ENCODE results near the gene TRIM2. TPM values are rescaled to one million over a fixed set of nuclear protein-coding genes. Genes with fewer than 3 reads are reported as not detected.
"Not testable (repeated sequence)": the region's sequence is repeated elsewhere in the genome, so short reads cannot be mapped to it uniquely, and the experiment has no call there.

TRIM2 gene
- total RNA-seq, 6 donors from 2014 or later: 17.6 to 45.1 (median 30.2) TPM

DNA sequence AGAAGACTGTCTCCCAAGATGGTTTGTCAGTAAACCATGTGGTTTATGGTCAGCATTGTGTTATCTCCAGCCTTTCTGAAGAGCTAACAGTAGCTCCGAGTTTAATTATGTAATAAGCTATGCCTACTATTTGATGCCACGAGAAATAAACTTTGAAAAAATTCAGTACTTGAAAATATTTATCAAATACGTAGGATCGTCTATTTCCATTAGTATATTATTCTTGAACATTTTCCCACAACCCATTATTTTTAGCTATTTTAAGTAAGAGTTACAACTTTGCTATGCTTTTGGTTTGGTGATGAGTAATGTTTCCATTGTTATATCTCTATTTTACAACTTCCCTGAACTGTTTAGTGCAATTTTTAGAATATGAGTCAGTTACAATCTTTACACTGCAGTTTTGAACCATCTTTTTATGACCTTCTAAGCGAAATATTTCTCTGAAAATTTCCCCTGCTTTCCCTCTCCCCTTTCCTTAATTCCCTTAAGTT, 44.5 kb upstream of the TRIM2 start:
- H3K4me1 ChIP-seq: no peaks in the 10 kb centered on the region
- no peaks in the 10 kb centered on the region for H3K27me3 ChIP-seq
- no peaks in the 10 kb centered on the region for H3K36me3 ChIP-seq
- ATAC-seq (ENCODE audit: low FRiP score in 2 of 2): no peak
- no peak for TF ChIP-seq POLR2A (IDR thresholded peaks at IDR 0.05)
- TF ChIP-seq, protein P1, sequence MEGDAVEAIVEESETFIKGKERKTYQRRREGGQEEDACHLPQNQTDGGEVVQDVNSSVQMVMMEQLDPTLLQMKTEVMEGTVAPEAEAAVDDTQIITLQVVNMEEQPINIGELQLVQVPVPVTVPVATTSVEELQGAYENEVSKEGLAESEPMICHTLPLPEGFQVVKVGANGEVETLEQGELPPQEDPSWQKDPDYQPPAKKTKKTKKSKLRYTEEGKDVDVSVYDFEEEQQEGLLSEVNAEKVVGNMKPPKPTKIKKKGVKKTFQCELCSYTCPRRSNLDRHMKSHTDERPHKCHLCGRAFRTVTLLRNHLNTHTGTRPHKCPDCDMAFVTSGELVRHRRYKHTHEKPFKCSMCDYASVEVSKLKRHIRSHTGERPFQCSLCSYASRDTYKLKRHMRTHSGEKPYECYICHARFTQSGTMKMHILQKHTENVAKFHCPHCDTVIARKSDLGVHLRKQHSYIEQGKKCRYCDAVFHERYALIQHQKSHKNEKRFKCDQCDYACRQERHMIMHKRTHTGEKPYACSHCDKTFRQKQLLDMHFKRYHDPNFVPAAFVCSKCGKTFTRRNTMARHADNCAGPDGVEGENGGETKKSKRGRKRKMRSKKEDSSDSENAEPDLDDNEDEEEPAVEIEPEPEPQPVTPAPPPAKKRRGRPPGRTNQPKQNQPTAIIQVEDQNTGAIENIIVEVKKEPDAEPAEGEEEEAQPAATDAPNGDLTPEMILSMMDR (IDR thresholded peaks at IDR 0.05): no peak
- TF ChIP-seq EP300 (IDR thresholded peaks at IDR 0.05): no peak
- TF ChIP-seq POLR2AphosphoS5 (IDR thresholded peaks at IDR 0.05): no peak
- no peaks in the 10 kb centered on the region for H3K9me3 ChIP-seq
- no peak overlapping the region for H3K4me3 ChIP-seq
- 65 to 74% methylated on average over 5 of the region's 5 CpGs for WGBS, 2 donors
- H3K27ac ChIP-seq: no peak overlapping the region
- no peak for DNase-seq

DNA sequence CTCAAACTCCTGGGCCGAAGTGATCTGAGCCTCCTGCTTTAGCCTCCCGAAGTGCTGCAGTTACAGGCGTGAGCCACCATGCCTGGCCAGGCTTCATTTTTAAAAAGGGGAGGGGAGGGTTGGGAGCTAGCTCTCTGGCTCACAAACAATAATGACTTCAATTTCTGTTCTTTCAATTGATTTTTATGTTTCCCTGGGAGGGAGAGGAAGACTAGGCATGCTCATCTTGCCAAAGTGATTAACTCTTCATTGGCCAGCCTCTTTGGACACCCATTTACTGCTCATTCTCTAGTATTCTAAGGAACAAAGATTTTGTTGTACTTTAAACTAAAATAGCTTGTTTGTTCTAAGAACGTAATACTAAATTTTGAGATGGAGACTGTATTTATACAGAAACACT, 43.4 kb upstream of the TRIM2 start:
- Histone ChIP-seq H3K27ac (no peak overlapping the region), H3K27me3 (no peaks in the 10 kb centered on the region), H3K36me3 (no peaks in the 10 kb centered on the region), H3K4me1 (no peaks in the 10 kb centered on the region), H3K9me3 (no peaks in the 10 kb centered on the region), H3K4me3 (no peak overlapping the region)
- WGBS, 2 donors: 89 to 91% methylated on average over 4 of the region's 4 CpGs
- no peak for DNase-seq
- TF ChIP-seq, protein P1 (IDR thresholded peaks at IDR 0.05): no peak
- no peak for TF ChIP-seq POLR2A (IDR thresholded peaks at IDR 0.05)
- TF ChIP-seq POLR2AphosphoS5 (IDR thresholded peaks at IDR 0.05): no peak
- TF ChIP-seq EP300 (IDR thresholded peaks at IDR 0.05): no peak
- ATAC-seq (ENCODE audit: low FRiP score in 2 of 2): no peak

DNA sequence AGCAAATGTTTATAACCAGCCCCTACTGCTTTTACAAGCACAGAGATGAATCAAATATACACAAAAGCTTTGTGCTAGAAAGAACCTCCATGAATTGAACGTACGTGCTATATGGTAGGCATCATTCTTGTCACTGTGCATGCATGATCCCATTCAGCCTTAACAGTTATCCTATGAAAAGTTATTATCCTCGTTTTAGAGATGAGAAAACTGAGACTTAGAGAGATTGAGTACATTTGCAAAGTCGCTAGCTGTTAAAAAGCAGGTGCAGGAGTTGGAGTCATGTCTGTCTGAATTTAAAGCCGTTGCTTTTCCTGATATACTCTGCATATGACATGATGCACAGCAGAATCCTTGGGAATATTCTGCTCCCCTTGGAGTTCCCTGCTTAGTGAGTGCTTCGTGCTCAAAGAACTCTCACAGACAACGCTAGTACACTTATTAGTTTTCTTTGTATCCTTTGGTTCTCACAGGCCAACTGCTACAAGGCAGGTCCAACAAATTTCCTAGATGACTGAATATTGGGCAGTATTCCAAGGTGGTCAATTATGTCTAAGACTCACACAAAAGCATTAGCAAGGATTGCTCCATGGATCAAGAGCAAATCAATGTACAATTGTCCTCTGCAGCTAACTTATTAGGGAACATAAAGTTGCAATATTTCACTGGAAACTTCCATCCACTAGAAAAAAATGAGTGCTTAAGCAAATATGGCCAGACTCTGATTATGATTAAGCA, 42.8 kb upstream of the TRIM2 start:
- ATAC-seq (ENCODE audit: low FRiP score in 2 of 2): no peak
- 80 to 87% methylated on average over 7 of the region's 7 CpGs for WGBS, 2 donors

DNA sequence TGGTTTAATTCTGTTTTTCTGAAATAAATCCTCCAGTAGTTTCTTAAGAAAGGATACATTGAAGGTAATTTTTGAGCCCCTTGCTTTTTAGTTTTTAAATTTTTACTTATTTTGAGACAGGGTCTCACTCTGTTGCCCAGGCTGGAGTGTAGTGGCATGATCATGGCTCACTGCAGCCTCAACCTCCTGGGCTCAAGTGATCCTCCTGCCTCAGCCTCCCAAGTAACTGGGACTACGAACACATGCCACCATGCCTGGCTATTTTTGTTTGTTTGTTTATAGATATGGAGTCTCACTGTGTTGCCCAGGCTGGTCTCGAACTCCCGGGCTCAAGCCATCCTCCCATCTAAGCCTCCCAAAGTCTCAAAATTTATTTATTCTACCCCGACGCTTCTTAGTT, 39.0 kb upstream of the TRIM2 start:
- H3K36me3 ChIP-seq; DNase-seq; H3K4me1 ChIP-seq; H3K27me3 ChIP-seq; H3K27ac ChIP-seq; H3K9me3 ChIP-seq; ATAC-seq (ENCODE audit: low FRiP score in 2 of 2); H3K4me3 ChIP-seq: not testable (repeated sequence)
- WGBS, 2 donors: 96 to 99% methylated on average over 5 of the region's 5 CpGs

More for the DNA sequence above, 42.8 kb upstream of the TRIM2 start:
- H3K4me3 ChIP-seq: no peak overlapping the region
- no peak overlapping the region for H3K27ac ChIP-seq
- no peaks in the 10 kb centered on the region for H3K27me3 ChIP-seq
- no peak for DNase-seq
- TF ChIP-seq, protein P1 (IDR thresholded peaks at IDR 0.05): no peak
- TF ChIP-seq POLR2AphosphoS5 (IDR thresholded peaks at IDR 0.05) (no peak), EP300 (IDR thresholded peaks at IDR 0.05) (no peak), POLR2A (IDR thresholded peaks at IDR 0.05) (no peak)
- no peaks in the 10 kb centered on the region for H3K4me1 ChIP-seq
- H3K36me3 ChIP-seq: no peaks in the 10 kb centered on the region
- H3K9me3 ChIP-seq: no peaks in the 10 kb centered on the region

DNA sequence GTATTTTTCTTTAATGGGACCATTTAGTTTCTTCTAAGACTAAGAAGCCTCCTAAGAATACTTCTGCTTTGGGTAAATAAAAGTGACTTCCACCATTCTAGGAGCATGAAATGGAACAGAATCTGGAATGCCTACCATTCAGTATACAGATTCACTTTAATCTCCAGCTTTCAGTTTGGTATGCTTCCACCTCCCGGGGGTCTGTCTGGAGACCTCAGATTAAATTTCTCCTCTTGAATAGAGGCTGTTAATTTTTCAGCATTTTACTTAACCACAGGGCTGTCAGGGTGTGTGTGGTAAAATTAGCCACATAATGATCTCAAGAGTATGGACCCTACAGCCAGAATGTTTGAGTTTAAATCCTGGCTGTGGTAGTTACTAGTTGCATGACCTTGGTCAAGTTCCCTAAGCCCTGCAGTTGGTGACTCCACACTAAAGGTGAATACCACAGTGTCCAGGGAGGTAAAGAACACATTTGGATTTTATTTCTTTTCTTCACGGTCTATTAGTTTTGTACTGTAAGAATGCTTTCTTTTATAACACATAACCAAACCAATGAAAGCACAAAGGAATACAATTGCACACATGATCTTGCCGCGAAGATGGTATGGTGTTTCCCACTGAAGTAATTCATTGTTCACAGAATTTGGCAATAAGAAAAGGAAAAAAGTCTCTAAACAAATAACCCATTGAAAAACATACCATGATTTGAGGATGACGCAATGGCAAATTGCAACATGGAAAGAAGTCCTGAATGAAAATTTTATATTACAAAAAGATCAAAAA, 37.3 kb upstream of the TRIM2 start:
- 72 to 76% methylated on average over 5 of the region's 5 CpGs for WGBS, 2 donors
- no peak for TF ChIP-seq POLR2A (IDR thresholded peaks at IDR 0.05)
- TF ChIP-seq POLR2AphosphoS5 (IDR thresholded peaks at IDR 0.05): no peak
- no peak for TF ChIP-seq EP300 (IDR thresholded peaks at IDR 0.05)
- TF ChIP-seq, protein P1 (IDR thresholded peaks at IDR 0.05): no peak
- no peak for ATAC-seq (ENCODE audit: low FRiP score in 2 of 2)

More for the DNA sequence above, 37.3 kb upstream of the TRIM2 start:
- Histone ChIP-seq H3K36me3 (no peaks in the 10 kb centered on the region), H3K27me3 (no peaks in the 10 kb centered on the region), H3K4me3 (no peak overlapping the region), H3K27ac (no peak overlapping the region), H3K4me1 (no peaks in the 10 kb centered on the region), H3K9me3 (no peaks in the 10 kb centered on the region)
- DNase-seq: no peak

All from upper lobe of left lung (tissue), 6 donors.